Stimulated activated CD4-positive, alpha-beta T cell treated with anti-CD3 and anti-CD28 coated beads, Interleukin-4, amount 100 ng/mL, for 1 hour (primary cell): ENCODE measurements around the gene ZNF804B.

Source experiments
- DNase-seq: peaks from one replicate; pipeline ENCODE4 v3.0.0-alpha.2; 2020

Gene ZNF804B

GRCh38 chr7:89312551-89312950, 553.1 kb downstream of the ZNF804B start:
- DNase-seq: no peak

GRCh38 chr7:89316584-89317251, 557.2 kb downstream of the ZNF804B start:
- no peak for DNase-seq

- no peak for DNase-seq
Measured at GRCh38 chr7:89332026-89332425, 572.5 kb downstream of the ZNF804B start.

- DNase-seq: no peak
Measured at GRCh38 chr7:89334797-89335196, 575.3 kb downstream of the ZNF804B start.

- DNase-seq: no peak
Measured at GRCh38 chr7:89335490-89335889, 576.0 kb downstream of the ZNF804B start.

- no peak for DNase-seq
Measured at GRCh38 chr7:89336121-89336520, 576.6 kb downstream of the ZNF804B start.

GRCh38 chr7:89339748-89340147, 580.2 kb downstream of the ZNF804B start:
- no peak for DNase-seq

- no peak for DNase-seq
Measured at GRCh38 chr7:89357121-89357520, 597.6 kb downstream of the ZNF804B start.

- no peak for DNase-seq
Measured at GRCh38 chr7:89377219-89377618, 617.7 kb downstream of the ZNF804B start.

- no peak for DNase-seq
Measured at GRCh38 chr7:89385411-89385810, 625.9 kb downstream of the ZNF804B start.
